B cell (primary cell): ENCODE measurements around the gene CACNG4.

Experiments
- CTCF ChIP-seq: fragments of 200-600 bp; IDR thresholded peaks from one replicate; pipeline ENCODE4 v1.8.0; 2022; ENCODE audit warnings: antibody characterized with exemption, mild to moderate bottlenecking
- EZH2 ChIP-seq: IDR thresholded peaks from 2 replicates; pipeline ENCODE4 v1.6.1; 2012; ENCODE audit warnings: borderline replicate concordance, low read depth, mild to moderate bottlenecking, moderate library complexity, low read length; ENCODE audit not compliant: insufficient read depth, poor library complexity, severe bottlenecking

- TF ChIP-seq CTCF (no peak), EZH2 (no peak)
Measured at GRCh38 chr17:66963521-66963908, 992 bp upstream of the CACNG4 start.
